ENCODE measurements around the gene CYLD. TPM values are rescaled to one million over a fixed set of nuclear protein-coding genes. Genes with fewer than 3 reads are reported as not detected.

Gene CYLD
- total RNA-seq, 1 donor from 2014 or later = 38.5 TPM

- DNase-seq (ENCODE audit: low spot score) = no peak
Observed at GRCh38 chr16:50818380-50818779, 76.5 kb downstream of the CYLD start.

DNA sequence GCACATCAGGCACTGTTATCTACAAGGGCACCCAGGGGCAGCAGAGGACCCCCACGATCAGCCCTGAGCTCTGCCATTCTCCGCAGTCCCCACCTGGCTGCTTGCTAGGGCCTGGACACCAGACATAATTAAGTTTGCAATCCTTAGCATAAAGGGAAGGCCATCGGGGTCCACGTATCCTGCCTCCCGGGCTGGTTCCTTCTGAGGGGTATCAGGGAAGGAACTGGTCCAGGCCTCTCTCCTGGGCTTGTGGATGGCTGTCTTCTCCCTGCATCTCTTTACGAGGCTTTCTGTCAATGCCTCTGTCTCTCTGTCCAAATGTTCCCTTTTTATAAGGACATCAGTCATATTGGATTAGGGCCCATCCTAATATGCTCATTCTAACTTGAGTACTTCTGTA, 77.8 kb downstream of the CYLD start:
- DNase-seq (ENCODE audit: low spot score) = no peak

- no peak for DNase-seq (ENCODE audit: low spot score)
Observed at GRCh38 chr16:50820225-50820624, 78.3 kb downstream of the CYLD start.

DNA sequence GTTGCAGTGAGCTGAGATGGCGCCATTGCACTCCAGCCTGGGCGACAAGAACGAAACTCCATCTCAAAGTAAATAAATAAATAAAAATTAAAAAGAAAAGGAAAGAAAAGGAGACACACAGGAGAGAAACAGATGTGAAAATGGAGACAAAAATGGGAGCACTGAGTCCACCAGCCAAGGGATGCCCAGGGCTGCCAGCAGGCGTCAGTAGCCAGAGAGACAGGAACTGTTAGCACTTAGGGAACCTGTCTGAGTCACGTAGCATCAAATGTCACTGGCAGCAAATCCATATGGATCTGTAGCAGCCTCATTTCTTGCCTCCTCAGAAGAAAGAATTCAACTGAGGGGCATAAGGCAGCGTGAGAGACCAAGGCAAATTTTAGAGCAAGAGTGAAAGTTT, 79.7 kb downstream of the CYLD start:
- DNase-seq (ENCODE audit: low spot score) = no peak

DNA sequence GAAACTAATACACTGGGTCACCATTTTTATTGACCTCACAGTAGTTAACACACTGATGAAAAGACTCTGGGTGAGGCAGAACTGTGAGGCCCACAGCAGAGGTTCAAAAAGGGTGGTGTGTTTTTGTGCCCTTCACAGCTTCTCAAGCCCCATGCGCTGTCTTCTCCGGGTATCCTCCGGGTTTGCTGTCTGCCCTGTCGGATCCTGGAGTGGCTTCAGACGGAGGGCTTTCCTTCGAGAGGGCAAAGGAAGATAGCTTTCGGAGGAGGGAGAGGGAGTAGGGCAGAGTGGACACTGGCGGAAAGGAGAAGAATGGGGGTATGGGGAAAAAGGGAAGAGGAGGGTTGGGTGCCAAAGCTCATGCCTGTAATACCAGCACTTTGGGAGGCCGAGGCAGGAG, 80.8 kb downstream of the CYLD start:
- DNase-seq (ENCODE audit: low spot score) = no peak

- no peak for DNase-seq (ENCODE audit: low spot score)
Observed at GRCh38 chr16:50826797-50827316, 85.0 kb downstream of the CYLD start.

GRCh38 chr16:50828164-50828702, 86.3 kb downstream of the CYLD start:
- no peak for DNase-seq (ENCODE audit: low spot score)

DNA sequence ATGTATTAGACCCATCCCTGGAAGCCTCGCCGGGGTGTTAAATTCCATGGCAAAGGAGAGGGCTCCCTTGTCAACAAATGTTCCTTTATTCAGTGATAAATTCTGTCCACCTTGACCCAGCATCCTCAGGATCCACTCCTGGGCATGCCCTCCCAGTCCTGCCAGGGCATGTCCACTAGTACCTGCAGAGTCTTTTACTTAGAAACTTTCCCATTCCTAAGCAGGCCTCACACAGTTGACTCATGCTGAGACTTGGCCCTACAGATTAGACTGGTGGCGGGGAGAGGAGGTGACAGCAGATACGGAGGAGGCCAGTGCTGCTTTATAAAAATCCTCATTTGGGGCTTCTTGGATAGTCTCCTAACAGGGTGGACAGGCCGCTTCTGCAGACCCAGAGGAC, 88.8 kb downstream of the CYLD start:
- no peak for DNase-seq (ENCODE audit: low spot score)

DNA sequence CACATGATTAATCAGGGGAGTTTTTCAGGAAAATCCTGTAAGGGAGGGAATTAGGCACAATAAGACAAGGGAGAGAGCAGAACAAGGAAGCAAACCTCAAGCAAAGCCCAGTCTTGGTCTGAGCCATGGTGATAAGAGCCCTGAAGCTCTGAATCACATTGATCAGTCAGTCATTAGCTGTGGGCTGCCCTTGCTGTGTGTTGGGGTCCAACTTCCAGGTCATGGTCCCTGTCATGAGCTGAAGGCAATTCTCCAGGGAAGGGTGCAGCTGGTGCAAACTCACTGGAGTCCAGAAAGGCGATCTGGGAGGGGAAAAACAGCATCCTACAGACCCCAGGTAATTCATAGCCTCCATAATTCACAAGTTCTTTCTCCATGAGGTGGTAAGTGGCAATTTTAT, 89.9 kb downstream of the CYLD start:
- DNase-seq (ENCODE audit: low spot score) = no peak

GRCh38 chr16:50833929-50834328, 92.0 kb downstream of the CYLD start:
- DNase-seq (ENCODE audit: low spot score) = peak; percentile 26

DNA sequence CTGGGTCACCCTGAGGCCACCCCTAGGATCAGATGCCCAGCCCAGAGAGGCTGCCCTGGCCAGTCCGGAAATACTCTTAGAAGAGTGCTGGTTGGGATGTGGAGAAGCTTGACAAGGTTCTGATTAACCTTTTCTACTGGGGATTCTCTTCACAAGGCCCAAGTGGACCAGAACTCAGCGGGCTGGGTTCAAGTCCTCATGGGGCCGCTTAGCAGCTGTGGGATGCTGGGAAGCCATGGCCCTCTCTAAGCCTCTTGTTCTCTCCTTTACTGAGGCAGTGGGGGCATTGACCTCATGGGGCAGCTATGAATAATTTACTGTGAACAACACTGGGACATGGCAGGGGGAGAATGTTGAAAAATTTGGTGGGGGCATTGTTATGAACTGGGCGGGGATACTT, 92.8 kb downstream of the CYLD start:
- no peak for DNase-seq (ENCODE audit: low spot score)

- no peak for DNase-seq (ENCODE audit: low spot score)
Observed at GRCh38 chr16:50835358-50836060, 93.6 kb downstream of the CYLD start.

- DNase-seq (ENCODE audit: low spot score) = no peak
Observed at GRCh38 chr16:50836121-50836621, 94.3 kb downstream of the CYLD start.

- DNase-seq (ENCODE audit: low spot score) = no peak
Observed at GRCh38 chr16:50837324-50837723, 95.4 kb downstream of the CYLD start.

GRCh38 chr16:50838165-50838564, 96.3 kb downstream of the CYLD start:
- no peak for DNase-seq (ENCODE audit: low spot score)

- DNase-seq (ENCODE audit: low spot score) = no peak
Observed at GRCh38 chr16:50838885-50839284, 97.0 kb downstream of the CYLD start.

DNA sequence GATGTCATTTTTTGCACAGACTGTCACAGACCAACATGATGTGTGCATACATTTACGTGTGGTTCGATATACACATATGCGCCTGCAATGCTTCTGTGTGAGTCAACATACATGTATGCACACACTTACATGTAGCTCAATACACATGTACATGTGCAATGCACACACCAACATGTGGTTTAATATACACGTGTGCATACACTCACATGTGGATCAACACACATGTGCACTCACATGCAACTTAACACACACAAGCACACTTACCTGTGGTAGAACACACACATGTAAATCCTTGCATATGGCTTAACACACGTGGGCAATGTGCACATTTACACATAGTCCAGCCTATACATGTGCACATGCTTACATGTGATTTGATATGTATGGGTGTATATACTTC, 97.5 kb downstream of the CYLD start:
- no peak for DNase-seq (ENCODE audit: low spot score)

DNA sequence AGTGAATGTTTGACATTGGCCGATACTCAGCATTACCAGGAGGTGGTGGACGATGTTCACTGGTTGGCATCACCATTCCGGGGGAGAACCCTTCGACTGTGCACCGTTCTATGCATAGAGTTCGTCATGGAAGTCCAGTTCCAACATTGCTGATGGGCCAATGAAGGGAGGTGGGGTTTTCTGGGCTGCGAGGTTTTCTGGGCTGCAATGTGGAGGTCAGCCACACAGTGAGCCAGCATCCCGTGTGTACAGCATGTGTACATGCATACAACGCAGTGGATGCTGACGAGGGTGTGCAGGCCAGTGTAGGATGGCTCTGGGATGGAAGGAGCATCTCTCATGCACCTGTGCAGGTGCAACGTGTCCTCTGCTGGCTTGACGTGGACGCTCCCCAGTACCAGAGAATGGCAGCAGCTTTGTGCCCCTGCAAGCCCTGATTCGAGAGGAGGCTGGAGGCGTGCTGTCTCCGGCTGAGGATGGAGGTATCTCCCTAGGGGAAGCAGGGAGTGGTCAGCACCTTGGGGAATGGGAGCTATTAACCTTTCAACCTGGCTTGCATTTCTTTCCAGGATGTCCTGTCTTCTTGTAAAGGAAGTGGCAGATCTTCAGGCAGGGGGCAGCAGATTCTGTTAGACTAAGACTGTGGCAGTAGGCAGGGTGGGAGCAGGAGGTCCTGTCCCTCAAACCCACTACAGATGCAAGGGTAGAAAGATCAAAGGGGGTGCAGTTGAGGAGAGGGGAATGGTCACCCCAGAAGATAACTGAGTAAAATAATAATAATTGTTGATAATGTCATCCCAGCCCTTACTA, 98.2 kb downstream of the CYLD start:
- no peak for DNase-seq (ENCODE audit: low spot score)

GRCh38 chr16:50841081-50841886, 99.4 kb downstream of the CYLD start:
- no peak for DNase-seq (ENCODE audit: low spot score)

GRCh38 chr16:50842013-50842505, 100.2 kb downstream of the CYLD start:
- no peak for DNase-seq (ENCODE audit: low spot score)

DNA sequence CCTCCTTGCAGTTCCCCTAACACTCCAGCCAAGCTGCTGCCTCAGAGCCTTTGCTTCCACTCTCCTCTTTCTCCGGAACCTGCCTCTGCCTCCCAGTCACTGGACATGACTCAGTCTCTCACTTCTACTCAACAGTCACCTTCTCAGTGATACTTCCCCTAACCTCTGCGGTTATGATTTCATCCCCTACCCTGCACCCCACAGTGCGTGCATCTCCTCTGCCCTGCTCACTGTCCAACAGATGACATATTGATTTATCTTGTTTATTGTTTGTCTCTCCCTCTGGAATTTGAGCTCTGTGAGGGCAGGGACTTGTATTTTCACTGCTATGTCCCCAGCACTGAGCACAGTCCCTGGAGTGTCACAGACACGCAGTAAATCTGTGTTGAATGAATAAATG, 100.7 kb downstream of the CYLD start:
- DNase-seq (ENCODE audit: low spot score) = no peak

- no peak for DNase-seq (ENCODE audit: low spot score)
Observed at GRCh38 chr16:50844840-50845239, 103.0 kb downstream of the CYLD start.

All from mucosa of gallbladder (tissue), 1 donor.